ENCODE results near the gene NEK5. TPM values are rescaled to one million over a fixed set of nuclear protein-coding genes. Genes with fewer than 3 reads are reported as not detected.

The NEK5 gene
- total and polyA plus RNA-seq, 2 experiments from 2014 or later = 0.73 to 1.3 TPM

GRCh38 chr13:52096062-52096461 lies 32.8 kb downstream of the NEK5 start (continued):
- TF ChIP-seq EZH2 (IDR thresholded peaks at IDR 0.05; ENCODE audit: low read depth, unreplicated experiment) (no peak), JUNB (IDR thresholded peaks at IDR 0.05; ENCODE audit: unreplicated experiment) (no peak), ZNF114 (CRISPR knock-in tag; IDR thresholded peaks at IDR 0.05) (no peak), CREB1 (CRISPR knock-in tag; IDR thresholded peaks at IDR 0.05; ENCODE audit: low read depth) (no peak), ETS1 (IDR thresholded peaks at IDR 0.05) (no peak), STAT1 (IDR thresholded peaks at IDR 0.05; ENCODE audit: unreplicated experiment) (no peak), CTCF (conservative IDR thresholded peaks at IDR 0.05; ENCODE audit: low read depth in 2 of 2) (no peak), NANOG (IDR thresholded peaks at IDR 0.05; ENCODE audit: borderline replicate concordance) (no peak)

- Mint-ChIP-seq H3K9me3 (peaks cover 10% of the 10 kb centered on the region), H3K4me3 (no peak overlapping the region), H3K4me1 (no peaks in the 10 kb centered on the region; the same call in 2 of the 3 replicates), H3K36me3 (ENCODE audit: low read depth) (no peaks in the 10 kb centered on the region), H3K27me3 (ENCODE audit: insufficient read depth, low read depth, poor library complexity) (peaks cover 2% of the 10 kb centered on the region), H3K27ac (no peak overlapping the region)
- no peak overlapping the region for H2AFZ ChIP-seq
- no peaks in the 10 kb centered on the region for H3K9me2 ChIP-seq (ENCODE audit: insufficient read depth)
- H3F3A ChIP-seq (replicated peaks; ENCODE audit: low read depth) = no peaks in the 10 kb centered on the region
- H4K20me1 ChIP-seq (replicated peaks; ENCODE audit: insufficient read depth) = no peaks in the 10 kb centered on the region
- no peak overlapping the region for H3K27ac ChIP-seq (ENCODE audit: low read depth)
- no peak overlapping the region for H3K4me2 ChIP-seq
- no peaks in the 10 kb centered on the region for H3K4me1 ChIP-seq (ENCODE audit: insufficient read depth)
- H3K27me3 ChIP-seq (ENCODE audit: insufficient read depth) = no peaks in the 10 kb centered on the region
- no peaks in the 10 kb centered on the region for H3K36me3 ChIP-seq (ENCODE audit: insufficient read depth)
- no peak for DNase-seq (ENCODE audit: low spot score)
- no peak overlapping the region for H3K4me3 ChIP-seq
- ATAC-seq = no peak
- no peaks in the 10 kb centered on the region for H3K79me2 ChIP-seq (replicated peaks; ENCODE audit: insufficient read depth)
- TF ChIP-seq STAT1 (IDR thresholded peaks at IDR 0.05; ENCODE audit: unreplicated experiment) (no peak), ZNF331 (CRISPR knock-in tag; IDR thresholded peaks at IDR 0.05; ENCODE audit: low read depth) (no peak), REST (IDR thresholded peaks at IDR 0.05; ENCODE audit: unreplicated experiment) (no peak), CTCF (conservative IDR thresholded peaks at IDR 0.05; ENCODE audit: low read depth in 2 of 2) (no peak), JUNB (IDR thresholded peaks at IDR 0.05; ENCODE audit: unreplicated experiment) (no peak), EZH2phosphoT487 (IDR thresholded peaks at IDR 0.05; ENCODE audit: unreplicated experiment) (no peak), NANOG (IDR thresholded peaks at IDR 0.05; ENCODE audit: borderline replicate concordance) (no peak), CREB1 (CRISPR knock-in tag; IDR thresholded peaks at IDR 0.05; ENCODE audit: low read depth) (no peak), EZH2 (IDR thresholded peaks at IDR 0.05; ENCODE audit: low read depth, unreplicated experiment) (no peak), ZNF114 (CRISPR knock-in tag; IDR thresholded peaks at IDR 0.05) (no peak), ETS1 (IDR thresholded peaks at IDR 0.05) (no peak)
These were observed 36.8 kb downstream of the NEK5 start for GRCh38 chr13:52092087-52092486.

All from GM23338 (cell line).